WTC11 (cell line): ENCODE measurements around the gene TNNT1. TPM values are rescaled to one million over a fixed set of nuclear protein-coding genes. Genes with fewer than 3 reads are reported as not detected.

ENCODE experiments used
- ATAC-seq: fragments of 200-7000 bp; cut with Tn5 transposase; 2 replicates; pipeline ENCODE4 v1.10.0; 2021; ENCODE audit warnings: mild to moderate bottlenecking, moderate library complexity
- CTCF ChIA-PET: fragments of 300-600 bp; sonication (Branson Sonifier 250); formaldehyde crosslinking; loops from one replicate; lab custom pipeline; 2021; ENCODE audit warnings: antibody characterized with exemption; lab: Charles Lee
- POLR2A ChIA-PET: fragments of 350-600 bp; sonication (Branson Sonifier 250); formaldehyde crosslinking; loops from one replicate; lab custom pipeline; 2021; ENCODE audit warnings: antibody characterized with exemption; lab: Charles Lee
- DNase-seq: peaks from one replicate; pipeline ENCODE4 v3.0.0; 2021; ENCODE audit warnings: low spot score
- H3K27ac Mint-ChIP-seq: 2 replicates; pipeline ENCODE4 v1.8.0; 2021; ENCODE audit warnings: mixed read lengths
- H3K27me3 Mint-ChIP-seq: 2 replicates; pipeline ENCODE4 v1.8.0; 2021; ENCODE audit warnings: low read depth, mild to moderate bottlenecking, moderate library complexity, mixed read lengths
- H3K36me3 Mint-ChIP-seq: 2 replicates; pipeline ENCODE4 v1.8.0; 2021; ENCODE audit warnings: mixed read lengths
- H3K4me1 Mint-ChIP-seq: 2 replicates; pipeline ENCODE4 v1.8.0; 2022; ENCODE audit warnings: mixed read lengths
- H3K4me3 Mint-ChIP-seq: 2 replicates; pipeline ENCODE4 v1.8.0; 2021; ENCODE audit warnings: mild to moderate bottlenecking, moderate library complexity, mixed read lengths
- H3K9me3 Mint-ChIP-seq: 2 replicates; pipeline ENCODE4 v1.8.0; 2021; ENCODE audit warnings: mixed read lengths
- ELF4 ChIP-seq: sonication (generic); formaldehyde crosslinking; IDR thresholded peaks from 2 replicates; pipeline ENCODE4 v1.8.1; 2022; ENCODE audit warnings: low read depth, mild to moderate bottlenecking, moderate library complexity, missing genetic modification reagents
- EMX1 ChIP-seq: fragments of 250-450 bp; sonication (Bioruptor Pico); IDR thresholded peaks from 2 replicates; pipeline ENCODE4 v1.8.0; 2021; ENCODE audit warnings: mild to moderate bottlenecking
- FOXP1 ChIP-seq: sonication (generic); formaldehyde crosslinking; IDR thresholded peaks from 2 replicates; pipeline ENCODE4 v1.8.0; 2022; ENCODE audit warnings: missing genetic modification reagents, mild to moderate bottlenecking, moderate library complexity, borderline replicate concordance
- GABPB1 ChIP-seq: sonication (generic); formaldehyde crosslinking; IDR thresholded peaks from 2 replicates; pipeline ENCODE4 v1.8.1; 2023; ENCODE audit warnings: mild to moderate bottlenecking, missing genetic modification reagents
- GTF2I ChIP-seq: fragments of 250-450 bp; sonication (Bioruptor Pico); conservative IDR thresholded peaks from 2 replicates; pipeline ENCODE4 v1.4.0; 2021; ENCODE audit warnings: mild to moderate bottlenecking
- NFE2L1 ChIP-seq: sonication (generic); formaldehyde crosslinking; IDR thresholded peaks from 2 replicates; pipeline ENCODE4 v1.8.1; 2023; ENCODE audit warnings: missing genetic modification reagents
- NFYB ChIP-seq: sonication (generic); formaldehyde crosslinking; conservative IDR thresholded peaks from 2 replicates; pipeline ENCODE4 v1.8.0; 2022; ENCODE audit warnings: low read depth, missing genetic modification reagents
- NR3C1 ChIP-seq: sonication (generic); formaldehyde crosslinking; conservative IDR thresholded peaks from 2 replicates; pipeline ENCODE4 v1.8.1; 2023; ENCODE audit warnings: low read depth, mild to moderate bottlenecking, missing genetic modification reagents
- OVOL2 ChIP-seq: fragments of 250-450 bp; sonication (Bioruptor Pico); IDR thresholded peaks from 2 replicates; pipeline ENCODE4 v1.9.0; 2021; ENCODE audit warnings: mild to moderate bottlenecking, borderline replicate concordance
- PREB ChIP-seq: sonication (generic); formaldehyde crosslinking; IDR thresholded peaks from 2 replicates; pipeline ENCODE4 v1.8.1; 2022; ENCODE audit warnings: mild to moderate bottlenecking, missing genetic modification reagents, moderate library complexity, borderline replicate concordance
- PRRX2 ChIP-seq: fragments of 250-450 bp; sonication (Bioruptor Pico); IDR thresholded peaks from 2 replicates; pipeline ENCODE4 v1.8.0; 2021; ENCODE audit warnings: mild to moderate bottlenecking
- RELA ChIP-seq: sonication (generic); formaldehyde crosslinking; IDR thresholded peaks from 2 replicates; pipeline ENCODE4 v1.8.1; 2022; ENCODE audit warnings: missing genetic modification reagents, mild to moderate bottlenecking, borderline replicate concordance
- SP1 ChIP-seq: sonication (generic); formaldehyde crosslinking; conservative IDR thresholded peaks from 2 replicates; pipeline ENCODE4 v1.8.1; 2022; ENCODE audit warnings: missing genetic modification reagents
- TP53 ChIP-seq: sonication (generic); formaldehyde crosslinking; IDR thresholded peaks from 2 replicates; pipeline ENCODE4 v1.8.1; 2023; ENCODE audit warnings: mild to moderate bottlenecking, missing genetic modification reagents
- ZNF512 ChIP-seq: sonication (generic); formaldehyde crosslinking; IDR thresholded peaks from 2 replicates; pipeline ENCODE4 v1.8.1; 2022; ENCODE audit warnings: missing genetic modification reagents, borderline replicate concordance
- ZSCAN18 ChIP-seq: fragments of 250-450 bp; sonication (Bioruptor Pico); IDR thresholded peaks from 2 replicates; pipeline ENCODE4 v2.1.2; 2022; ENCODE audit warnings: mild to moderate bottlenecking, moderate library complexity
- total RNA-seq: library from RNA; stranded (reverse); gene quantifications from 3 replicates; pipeline ENCODE4 v1.2.3, GENCODE V29; 2021
- TF ChIP-seq, protein P1 (sequence below): sonication (generic); formaldehyde crosslinking; IDR thresholded peaks from 2 replicates; pipeline ENCODE4 v1.8.0; 2022; ENCODE audit warnings: missing genetic modification reagents
- TF ChIP-seq, protein P2 (sequence below): fragments of 250-450 bp; sonication (Bioruptor Pico); IDR thresholded peaks from 2 replicates; pipeline ENCODE4 v1.9.0; 2021; ENCODE audit warnings: mild to moderate bottlenecking
- TF ChIP-seq, protein P3 (sequence below): sonication (generic); formaldehyde crosslinking; IDR thresholded peaks from 2 replicates; pipeline ENCODE4 v1.8.0; 2022; ENCODE audit warnings: mild to moderate bottlenecking, missing genetic modification reagents
- TF ChIP-seq, protein P4 (sequence below): sonication (generic); formaldehyde crosslinking; IDR thresholded peaks from 2 replicates; pipeline ENCODE4 v1.8.1; 2023; ENCODE audit warnings: mild to moderate bottlenecking, missing genetic modification reagents, moderate library complexity

The TNNT1 gene
- total RNA-seq, 1 experiment from 2014 or later, result 50.6 TPM

GRCh38 chr19:55188625-55189024, 39.6 kb upstream of the TNNT1 start:
- CTCF ChIA-PET, result no interaction called here
- Mint-ChIP-seq H3K9me3 (no peaks in the 10 kb centered on the region), H3K27ac (no peak overlapping the region), H3K4me1 (peaks cover 4% of the 10 kb centered on the region; the same call in 1 of the 2 replicates), H3K27me3 (peaks cover 50% of the 10 kb centered on the region), H3K4me3 (no peak overlapping the region), H3K36me3 (no peaks in the 10 kb centered on the region)
- no peak for DNase-seq
- ATAC-seq, result no peak
- POLR2A ChIA-PET, result no interaction called here
- TF ChIP-seq TP53 (CRISPR knock-in tag) (no peak), ZSCAN18 (no peak), NFE2L1 (CRISPR knock-in tag) (no peak), EMX1 (CRISPR knock-in tag) (no peak), GTF2I (CRISPR knock-in tag) (no peak), RELA (CRISPR knock-in tag) (no peak), ZNF512 (no peak), GABPB1 (CRISPR knock-in tag) (no peak), PREB (CRISPR knock-in tag) (no peak), NR3C1 (no peak), PRRX2 (CRISPR knock-in tag) (no peak), NFYB (CRISPR knock-in tag) (no peak), SP1 (no peak), FOXP1 (CRISPR knock-in tag) (no peak)
- TF ChIP-seq, protein P1, sequence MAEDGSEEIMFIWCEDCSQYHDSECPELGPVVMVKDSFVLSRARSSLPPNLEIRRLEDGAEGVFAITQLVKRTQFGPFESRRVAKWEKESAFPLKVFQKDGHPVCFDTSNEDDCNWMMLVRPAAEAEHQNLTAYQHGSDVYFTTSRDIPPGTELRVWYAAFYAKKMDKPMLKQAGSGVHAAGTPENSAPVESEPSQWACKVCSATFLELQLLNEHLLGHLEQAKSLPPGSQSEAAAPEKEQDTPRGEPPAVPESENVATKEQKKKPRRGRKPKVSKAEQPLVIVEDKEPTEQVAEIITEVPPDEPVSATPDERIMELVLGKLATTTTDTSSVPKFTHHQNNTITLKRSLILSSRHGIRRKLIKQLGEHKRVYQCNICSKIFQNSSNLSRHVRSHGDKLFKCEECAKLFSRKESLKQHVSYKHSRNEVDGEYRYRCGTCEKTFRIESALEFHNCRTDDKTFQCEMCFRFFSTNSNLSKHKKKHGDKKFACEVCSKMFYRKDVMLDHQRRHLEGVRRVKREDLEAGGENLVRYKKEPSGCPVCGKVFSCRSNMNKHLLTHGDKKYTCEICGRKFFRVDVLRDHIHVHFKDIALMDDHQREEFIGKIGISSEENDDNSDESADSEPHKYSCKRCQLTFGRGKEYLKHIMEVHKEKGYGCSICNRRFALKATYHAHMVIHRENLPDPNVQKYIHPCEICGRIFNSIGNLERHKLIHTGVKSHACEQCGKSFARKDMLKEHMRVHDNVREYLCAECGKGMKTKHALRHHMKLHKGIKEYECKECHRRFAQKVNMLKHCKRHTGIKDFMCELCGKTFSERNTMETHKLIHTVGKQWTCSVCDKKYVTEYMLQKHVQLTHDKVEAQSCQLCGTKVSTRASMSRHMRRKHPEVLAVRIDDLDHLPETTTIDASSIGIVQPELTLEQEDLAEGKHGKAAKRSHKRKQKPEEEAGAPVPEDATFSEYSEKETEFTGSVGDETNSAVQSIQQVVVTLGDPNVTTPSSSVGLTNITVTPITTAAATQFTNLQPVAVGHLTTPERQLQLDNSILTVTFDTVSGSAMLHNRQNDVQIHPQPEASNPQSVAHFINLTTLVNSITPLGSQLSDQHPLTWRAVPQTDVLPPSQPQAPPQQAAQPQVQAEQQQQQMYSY, result no peak
- TF ChIP-seq, protein P2, sequence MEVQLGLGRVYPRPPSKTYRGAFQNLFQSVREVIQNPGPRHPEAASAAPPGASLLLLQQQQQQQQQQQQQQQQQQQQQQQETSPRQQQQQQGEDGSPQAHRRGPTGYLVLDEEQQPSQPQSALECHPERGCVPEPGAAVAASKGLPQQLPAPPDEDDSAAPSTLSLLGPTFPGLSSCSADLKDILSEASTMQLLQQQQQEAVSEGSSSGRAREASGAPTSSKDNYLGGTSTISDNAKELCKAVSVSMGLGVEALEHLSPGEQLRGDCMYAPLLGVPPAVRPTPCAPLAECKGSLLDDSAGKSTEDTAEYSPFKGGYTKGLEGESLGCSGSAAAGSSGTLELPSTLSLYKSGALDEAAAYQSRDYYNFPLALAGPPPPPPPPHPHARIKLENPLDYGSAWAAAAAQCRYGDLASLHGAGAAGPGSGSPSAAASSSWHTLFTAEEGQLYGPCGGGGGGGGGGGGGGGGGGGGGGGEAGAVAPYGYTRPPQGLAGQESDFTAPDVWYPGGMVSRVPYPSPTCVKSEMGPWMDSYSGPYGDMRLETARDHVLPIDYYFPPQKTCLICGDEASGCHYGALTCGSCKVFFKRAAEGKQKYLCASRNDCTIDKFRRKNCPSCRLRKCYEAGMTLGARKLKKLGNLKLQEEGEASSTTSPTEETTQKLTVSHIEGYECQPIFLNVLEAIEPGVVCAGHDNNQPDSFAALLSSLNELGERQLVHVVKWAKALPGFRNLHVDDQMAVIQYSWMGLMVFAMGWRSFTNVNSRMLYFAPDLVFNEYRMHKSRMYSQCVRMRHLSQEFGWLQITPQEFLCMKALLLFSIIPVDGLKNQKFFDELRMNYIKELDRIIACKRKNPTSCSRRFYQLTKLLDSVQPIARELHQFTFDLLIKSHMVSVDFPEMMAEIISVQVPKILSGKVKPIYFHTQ (CRISPR knock-in tag), result no peak
- TF ChIP-seq, all 79 proteins: peak for 0

GRCh38 chr19:55186080-55186479, 37.1 kb upstream of the TNNT1 start:
- H3K9me3 Mint-ChIP-seq, result no peaks in the 10 kb centered on the region
- CTCF ChIA-PET, result no interaction called here
- peaks cover 4% of the 10 kb centered on the region; the same call in 1 of the 2 replicates for H3K4me1 Mint-ChIP-seq
- POLR2A ChIA-PET, result no interaction called here
- H3K27ac Mint-ChIP-seq, result no peak overlapping the region
- no peaks in the 10 kb centered on the region for H3K36me3 Mint-ChIP-seq
- DNase-seq (no peak), ATAC-seq (no peak)
- no peak overlapping the region for H3K4me3 Mint-ChIP-seq
- TF ChIP-seq ELF4 (CRISPR knock-in tag), result no peak
- no peak for TF ChIP-seq OVOL2 (CRISPR knock-in tag)
- TF ChIP-seq SP1, result no peak
- TF ChIP-seq, protein P3, sequence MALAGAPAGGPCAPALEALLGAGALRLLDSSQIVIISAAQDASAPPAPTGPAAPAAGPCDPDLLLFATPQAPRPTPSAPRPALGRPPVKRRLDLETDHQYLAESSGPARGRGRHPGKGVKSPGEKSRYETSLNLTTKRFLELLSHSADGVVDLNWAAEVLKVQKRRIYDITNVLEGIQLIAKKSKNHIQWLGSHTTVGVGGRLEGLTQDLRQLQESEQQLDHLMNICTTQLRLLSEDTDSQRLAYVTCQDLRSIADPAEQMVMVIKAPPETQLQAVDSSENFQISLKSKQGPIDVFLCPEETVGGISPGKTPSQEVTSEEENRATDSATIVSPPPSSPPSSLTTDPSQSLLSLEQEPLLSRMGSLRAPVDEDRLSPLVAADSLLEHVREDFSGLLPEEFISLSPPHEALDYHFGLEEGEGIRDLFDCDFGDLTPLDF (CRISPR knock-in tag), result no peak
- TF ChIP-seq, protein P4, sequence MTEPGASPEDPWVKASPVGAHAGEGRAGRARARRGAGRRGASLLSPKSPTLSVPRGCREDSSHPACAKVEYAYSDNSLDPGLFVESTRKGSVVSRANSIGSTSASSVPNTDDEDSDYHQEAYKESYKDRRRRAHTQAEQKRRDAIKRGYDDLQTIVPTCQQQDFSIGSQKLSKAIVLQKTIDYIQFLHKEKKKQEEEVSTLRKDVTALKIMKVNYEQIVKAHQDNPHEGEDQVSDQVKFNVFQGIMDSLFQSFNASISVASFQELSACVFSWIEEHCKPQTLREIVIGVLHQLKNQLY (CRISPR knock-in tag), result no peak
- peaks cover 53% of the 10 kb centered on the region for H3K27me3 Mint-ChIP-seq
